ENCODE measurements around the gene LRIG3. TPM values are rescaled to one million over a fixed set of nuclear protein-coding genes. Genes with fewer than 3 reads are reported as not detected.
"Not testable (repeated sequence)": the region's sequence is repeated elsewhere in the genome, so short reads cannot be mapped to it uniquely, and the experiment has no call there.

Gene LRIG3
- total RNA-seq, 1 donor from 2014 or later = 0.21 TPM

DNA sequence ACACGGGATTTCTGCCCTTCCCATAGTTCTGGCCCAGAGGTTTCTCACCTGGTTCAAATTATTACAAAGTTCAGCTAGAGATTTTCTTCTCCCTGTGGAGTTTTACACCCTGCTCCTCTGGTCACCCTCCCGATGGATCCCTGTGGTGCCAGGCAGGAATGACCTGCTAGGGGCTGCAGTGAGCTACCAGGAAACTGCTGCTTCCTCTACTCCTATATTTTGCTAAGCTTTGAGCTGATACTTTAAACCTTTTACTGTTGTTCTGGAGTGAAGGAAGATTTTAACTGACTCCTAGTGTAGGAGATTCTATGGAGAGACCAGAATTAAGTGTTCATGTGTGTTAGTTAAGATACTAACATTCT, 30.4 kb upstream of the LRIG3 start:
- Mint-ChIP-seq H3K27ac (no peak overlapping the region), H3K36me3 (ENCODE audit: low read depth) (no peaks in the 10 kb centered on the region), H3K9me3 (peaks cover 27% of the 10 kb centered on the region), H3K4me3 (ENCODE audit: low read depth) (no peak overlapping the region), H3K4me1 (ENCODE audit: low read depth) (no peaks in the 10 kb centered on the region), H3K27me3 (ENCODE audit: low read depth) (no peaks in the 10 kb centered on the region)
- intact Hi-C loops (cut with micrococcal nuclease) = no loop called here
- DNase-seq (ENCODE audit: low spot score) = no peak

DNA sequence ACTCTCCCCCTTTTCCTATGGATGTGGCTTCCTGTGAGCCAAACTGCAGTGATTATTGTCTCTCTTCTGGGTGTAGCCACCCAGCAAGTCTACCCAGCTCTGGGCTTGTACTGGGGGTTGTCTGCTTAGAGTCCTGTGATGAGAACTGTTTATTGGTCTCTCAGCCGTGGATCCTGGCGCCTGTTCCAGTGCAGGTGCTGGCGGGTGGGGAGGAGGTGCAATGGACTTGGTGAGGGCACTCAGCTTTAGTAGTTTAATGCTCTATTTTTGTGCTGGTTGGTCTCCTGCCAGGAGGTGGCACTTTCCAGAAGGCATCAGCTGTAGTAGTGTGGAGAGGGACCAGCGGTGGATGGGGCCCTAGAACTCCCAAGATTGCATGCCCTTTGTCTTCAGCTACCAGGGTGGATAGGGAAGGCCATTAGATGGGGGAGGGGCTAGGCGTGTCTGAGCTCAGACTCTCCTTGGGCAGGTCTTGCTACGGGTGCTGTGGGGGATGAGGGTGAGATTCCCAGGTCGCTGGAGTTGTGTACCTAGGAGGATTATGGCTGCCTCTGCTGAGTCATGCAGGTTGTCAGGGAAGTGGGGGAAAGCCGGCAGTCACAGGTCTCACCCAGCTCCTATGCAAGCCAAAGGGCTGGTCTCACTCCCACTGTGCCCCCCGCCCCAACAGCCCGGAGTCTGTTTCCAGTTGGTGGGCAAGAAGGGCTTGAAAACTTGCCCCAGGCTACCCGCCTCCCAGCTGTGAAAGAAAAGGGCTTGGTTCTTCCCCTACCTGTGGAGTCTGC, 29.8 kb upstream of the LRIG3 start:
- DNase-seq (ENCODE audit: low spot score); H3K4me3 Mint-ChIP-seq (ENCODE audit: low read depth); H3K36me3 Mint-ChIP-seq (ENCODE audit: low read depth); H3K4me1 Mint-ChIP-seq (ENCODE audit: low read depth); intact Hi-C loops (cut with micrococcal nuclease); H3K27ac Mint-ChIP-seq; H3K27me3 Mint-ChIP-seq (ENCODE audit: low read depth): not testable (repeated sequence)
- peaks cover 27% of the 10 kb centered on the region for H3K9me3 Mint-ChIP-seq

GRCh38 chr12:58943079-58943478, 22.8 kb upstream of the LRIG3 start:
- Mint-ChIP-seq H3K4me3 (ENCODE audit: low read depth) (no peak overlapping the region), H3K27me3 (ENCODE audit: low read depth) (no peaks in the 10 kb centered on the region)
- intact Hi-C loops (cut with micrococcal nuclease) = no loop called here

GRCh38 chr12:58942345-58942744, 22.0 kb upstream of the LRIG3 start:
- H3K4me3 Mint-ChIP-seq (ENCODE audit: low read depth) = no peak overlapping the region
- intact Hi-C loops (cut with micrococcal nuclease) = no loop called here
- H3K36me3 Mint-ChIP-seq (ENCODE audit: low read depth) = no peaks in the 10 kb centered on the region
- DNase-seq (ENCODE audit: low spot score) = no peak
- H3K9me3 Mint-ChIP-seq = peaks cover 7% of the 10 kb centered on the region
- no peak overlapping the region for H3K27ac Mint-ChIP-seq
- no peaks in the 10 kb centered on the region for H3K27me3 Mint-ChIP-seq (ENCODE audit: low read depth)
- H3K4me1 Mint-ChIP-seq (ENCODE audit: low read depth) = no peaks in the 10 kb centered on the region

More at GRCh38 chr12:58943079-58943478, 22.8 kb upstream of the LRIG3 start:
- H3K9me3 Mint-ChIP-seq = peaks cover 12% of the 10 kb centered on the region
- no peak overlapping the region for H3K27ac Mint-ChIP-seq
- no peaks in the 10 kb centered on the region for H3K36me3 Mint-ChIP-seq (ENCODE audit: low read depth)
- no peaks in the 10 kb centered on the region for H3K4me1 Mint-ChIP-seq (ENCODE audit: low read depth)
- no peak for DNase-seq (ENCODE audit: low spot score)

DNA sequence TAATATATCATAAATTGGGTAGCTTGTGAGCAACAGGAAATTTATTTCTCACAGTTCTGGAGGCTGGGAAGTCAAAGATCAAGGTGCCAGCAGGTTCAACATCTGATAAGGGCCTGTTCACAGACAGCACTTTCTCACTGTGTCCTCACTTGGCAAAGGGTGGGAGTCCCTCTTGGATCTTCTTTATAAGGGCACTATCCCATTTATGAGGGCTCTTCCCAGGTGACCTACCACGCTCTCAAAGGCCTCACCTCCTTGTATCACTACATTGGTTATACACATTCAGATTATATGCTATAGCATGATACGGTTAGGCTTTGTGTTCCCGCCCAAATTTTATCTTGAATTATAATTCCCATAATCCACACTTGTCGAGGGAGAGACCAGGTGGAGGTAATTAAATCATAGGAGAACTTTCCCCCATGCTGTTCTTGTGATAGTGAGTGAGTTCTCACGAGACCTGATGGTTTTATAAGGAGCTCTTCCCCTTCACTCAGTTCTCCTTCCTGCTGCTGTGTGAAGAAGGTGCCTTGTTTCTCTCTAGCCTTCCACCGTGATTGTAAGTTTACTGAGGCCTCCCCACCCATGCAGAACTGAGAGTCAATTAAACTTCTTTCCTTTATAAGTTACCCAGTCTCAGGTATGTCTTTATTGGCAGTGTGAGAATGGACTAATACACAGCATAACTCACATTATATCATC, 19.2 kb upstream of the LRIG3 start:
- H3K4me1 Mint-ChIP-seq (ENCODE audit: low read depth) = no peaks in the 10 kb centered on the region
- no peak overlapping the region for H3K27ac Mint-ChIP-seq
- no peaks in the 10 kb centered on the region for H3K36me3 Mint-ChIP-seq (ENCODE audit: low read depth)
- H3K9me3 Mint-ChIP-seq = no peaks in the 10 kb centered on the region
- DNase-seq (ENCODE audit: low spot score) = no peak
- intact Hi-C loops (cut with micrococcal nuclease) = no loop called here
- no peak overlapping the region for H3K4me3 Mint-ChIP-seq (ENCODE audit: low read depth)
- no peaks in the 10 kb centered on the region for H3K27me3 Mint-ChIP-seq (ENCODE audit: low read depth)

DNA sequence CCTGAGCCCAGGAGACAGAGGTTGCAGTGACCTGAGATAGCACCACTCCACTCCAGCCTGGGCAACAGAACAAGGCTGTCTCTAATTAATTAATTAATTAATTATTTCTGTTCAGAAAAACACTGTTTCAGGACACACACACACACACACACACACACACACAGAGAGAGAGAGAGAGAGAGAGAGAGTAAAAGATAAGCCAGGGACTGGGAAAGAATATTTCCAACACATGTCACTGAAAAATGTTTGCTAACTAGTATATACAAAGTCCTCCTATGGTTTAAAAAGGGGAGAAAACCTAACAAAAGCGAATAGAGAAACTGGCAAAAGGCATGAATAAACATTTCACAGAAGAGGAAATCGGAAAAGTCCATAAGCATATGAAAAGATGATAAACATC, 18.1 kb upstream of the LRIG3 start:
- no peak overlapping the region for H3K4me3 Mint-ChIP-seq (ENCODE audit: low read depth)
- DNase-seq (ENCODE audit: low spot score) = no peak
- H3K27me3 Mint-ChIP-seq (ENCODE audit: low read depth) = no peaks in the 10 kb centered on the region
- H3K9me3 Mint-ChIP-seq = no peaks in the 10 kb centered on the region
- intact Hi-C loops (cut with micrococcal nuclease) = no loop called here
- H3K27ac Mint-ChIP-seq = no peak overlapping the region
- no peaks in the 10 kb centered on the region for H3K36me3 Mint-ChIP-seq (ENCODE audit: low read depth)
- no peaks in the 10 kb centered on the region for H3K4me1 Mint-ChIP-seq (ENCODE audit: low read depth)

DNA sequence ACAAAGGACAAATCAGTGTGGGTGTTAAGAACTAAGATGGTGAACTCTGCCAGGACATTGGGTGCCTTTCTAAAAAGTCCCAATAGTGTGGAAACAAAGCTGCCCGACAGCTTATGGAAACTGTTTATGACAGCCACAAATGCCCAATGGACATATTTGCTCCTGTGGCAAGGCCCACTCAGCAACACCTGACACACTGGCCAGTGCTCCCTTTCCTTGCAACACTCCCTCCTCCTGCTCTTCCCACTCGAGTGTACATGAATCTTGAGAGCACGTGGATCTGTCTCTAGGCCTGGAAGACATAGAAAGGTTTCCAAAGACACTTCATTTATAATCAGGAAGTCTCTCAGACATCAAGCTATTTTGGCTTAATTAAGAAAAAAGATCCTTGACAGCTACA, 14.2 kb upstream of the LRIG3 start:
- Mint-ChIP-seq H3K36me3 (ENCODE audit: low read depth) (no peaks in the 10 kb centered on the region), H3K9me3 (no peaks in the 10 kb centered on the region), H3K27ac (no peak overlapping the region), H3K27me3 (ENCODE audit: low read depth) (no peaks in the 10 kb centered on the region), H3K4me3 (ENCODE audit: low read depth) (no peak overlapping the region), H3K4me1 (ENCODE audit: low read depth) (no peaks in the 10 kb centered on the region)
- no peak for DNase-seq (ENCODE audit: low spot score)
- intact Hi-C loops (cut with micrococcal nuclease) = no loop called here

- no peak overlapping the region for H3K4me3 Mint-ChIP-seq (ENCODE audit: low read depth)
- H3K27me3 Mint-ChIP-seq (ENCODE audit: low read depth) = no peaks in the 10 kb centered on the region
- H3K36me3 Mint-ChIP-seq (ENCODE audit: low read depth) = no peaks in the 10 kb centered on the region
- no peaks in the 10 kb centered on the region for H3K4me1 Mint-ChIP-seq (ENCODE audit: low read depth)
- H3K9me3 Mint-ChIP-seq = no peaks in the 10 kb centered on the region
- H3K27ac Mint-ChIP-seq = no peak overlapping the region
- DNase-seq (ENCODE audit: low spot score) = no peak
- intact Hi-C loops (cut with micrococcal nuclease) = no loop called here
Observed at GRCh38 chr12:58932806-58933681, 12.7 kb upstream of the LRIG3 start.

DNA sequence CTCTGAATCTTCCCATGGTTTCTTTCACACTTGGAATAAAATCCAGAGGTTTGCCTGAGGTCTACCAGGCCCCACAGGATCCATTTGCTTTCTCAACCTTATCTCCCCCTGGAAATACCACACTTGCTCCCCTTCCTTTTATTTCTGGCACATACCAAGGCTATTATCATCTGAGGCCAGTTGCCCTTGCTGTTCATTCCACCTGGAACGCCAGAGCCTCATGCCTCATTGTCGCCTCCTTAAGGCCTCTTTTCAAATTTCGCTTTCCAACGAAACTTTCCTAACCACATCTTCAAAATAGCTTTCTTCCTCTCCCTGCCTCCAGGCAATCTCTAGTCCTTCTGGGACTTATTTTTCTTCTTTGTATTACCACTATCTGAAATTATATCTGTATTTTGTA, 11.2 kb upstream of the LRIG3 start:
- no peaks in the 10 kb centered on the region for H3K9me3 Mint-ChIP-seq
- H3K27me3 Mint-ChIP-seq (ENCODE audit: low read depth) = no peaks in the 10 kb centered on the region
- intact Hi-C loops (cut with micrococcal nuclease) = no loop called here
- no peak overlapping the region for H3K4me3 Mint-ChIP-seq (ENCODE audit: low read depth)
- no peaks in the 10 kb centered on the region for H3K36me3 Mint-ChIP-seq (ENCODE audit: low read depth)
- no peak for DNase-seq (ENCODE audit: low spot score)
- no peaks in the 10 kb centered on the region for H3K4me1 Mint-ChIP-seq (ENCODE audit: low read depth)
- no peak overlapping the region for H3K27ac Mint-ChIP-seq

DNA sequence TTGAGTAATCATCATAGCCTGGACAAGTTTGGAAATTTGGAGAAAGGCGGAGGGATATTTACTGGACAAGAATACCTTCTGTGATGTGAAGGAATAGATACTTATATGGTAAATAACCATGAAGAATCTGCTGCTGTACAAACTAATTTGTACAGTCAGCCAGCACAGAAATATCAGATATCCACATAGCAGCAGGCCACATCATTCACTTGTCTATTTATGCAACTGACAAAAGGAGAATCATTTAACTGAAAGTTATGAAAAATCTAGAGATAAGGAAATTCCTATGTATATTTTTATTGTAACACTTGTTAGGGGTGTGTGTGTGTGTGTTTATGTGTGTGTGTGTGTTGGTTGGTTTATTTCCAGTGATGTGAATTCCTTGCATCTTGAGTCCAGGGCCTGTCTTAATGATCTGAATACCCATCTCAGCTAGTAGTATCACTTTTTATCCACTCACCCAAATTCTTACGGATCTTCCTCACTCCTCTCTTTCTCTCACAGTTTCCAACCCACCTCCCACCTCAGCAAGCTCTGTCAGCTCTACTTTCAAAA, 10.5 kb upstream of the LRIG3 start:
- Mint-ChIP-seq H3K27me3 (ENCODE audit: low read depth) (no peaks in the 10 kb centered on the region), H3K4me1 (ENCODE audit: low read depth) (no peaks in the 10 kb centered on the region), H3K4me3 (ENCODE audit: low read depth) (no peak overlapping the region), H3K9me3 (no peaks in the 10 kb centered on the region), H3K36me3 (ENCODE audit: low read depth) (no peaks in the 10 kb centered on the region), H3K27ac (no peak overlapping the region)
- intact Hi-C loops (cut with micrococcal nuclease) = no loop called here
- DNase-seq (ENCODE audit: low spot score) = no peak

DNA sequence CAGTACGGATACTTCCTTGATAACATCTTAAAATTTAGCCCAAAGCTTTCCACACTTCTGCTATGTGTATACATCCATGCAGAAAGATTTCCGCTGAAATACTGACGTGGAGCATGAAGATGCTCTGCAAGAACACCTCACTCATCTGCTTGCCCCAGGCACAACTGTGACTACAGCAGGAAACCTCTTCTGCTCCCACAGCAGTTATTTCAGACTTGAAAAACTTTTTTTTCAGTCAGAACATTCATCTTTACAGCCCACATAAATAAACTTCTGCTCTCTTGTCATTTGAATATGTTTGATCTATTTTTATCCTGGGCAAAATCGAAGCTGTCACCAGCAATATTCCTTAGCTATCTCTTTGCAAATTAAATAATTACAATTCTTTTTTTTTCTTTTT, 6.8 kb upstream of the LRIG3 start:
- Mint-ChIP-seq H3K36me3 (ENCODE audit: low read depth) (no peaks in the 10 kb centered on the region), H3K9me3 (no peaks in the 10 kb centered on the region), H3K27me3 (ENCODE audit: low read depth) (peaks cover 1% of the 10 kb centered on the region), H3K27ac (no peak overlapping the region), H3K4me3 (ENCODE audit: low read depth) (no peak overlapping the region), H3K4me1 (ENCODE audit: low read depth) (no peaks in the 10 kb centered on the region)
- DNase-seq (ENCODE audit: low spot score) = no peak
- intact Hi-C loops (cut with micrococcal nuclease) = no loop called here

DNA sequence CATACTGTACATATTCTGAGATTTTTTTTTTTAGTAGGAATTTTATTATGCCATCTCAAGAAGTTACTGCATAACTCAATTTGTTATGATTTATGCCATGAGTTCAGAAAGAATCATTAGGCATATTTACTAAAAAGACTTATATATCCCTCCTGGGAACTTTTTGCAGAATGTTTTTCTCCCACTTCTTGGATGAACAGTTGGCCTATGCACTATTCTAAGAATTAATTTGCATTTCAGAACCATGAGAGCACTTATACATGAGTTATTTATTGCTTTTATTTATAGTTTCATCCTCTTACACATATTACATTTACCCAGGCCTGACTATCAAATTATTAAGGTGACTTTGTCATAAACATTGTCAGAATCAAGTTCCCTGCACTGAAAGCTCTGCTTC, 6.3 kb upstream of the LRIG3 start:
- Mint-ChIP-seq H3K27me3 (ENCODE audit: low read depth) (peaks cover 1% of the 10 kb centered on the region), H3K4me3 (ENCODE audit: low read depth) (no peak overlapping the region), H3K9me3 (no peaks in the 10 kb centered on the region), H3K36me3 (ENCODE audit: low read depth) (no peaks in the 10 kb centered on the region), H3K4me1 (ENCODE audit: low read depth) (no peaks in the 10 kb centered on the region), H3K27ac (no peak overlapping the region)
- DNase-seq (ENCODE audit: low spot score) = no peak
- intact Hi-C loops (cut with micrococcal nuclease) = no loop called here
